H1 (cell line): ENCODE data around the gene SIRT3. TPM values are rescaled to one million over a fixed set of nuclear protein-coding genes. Genes with fewer than 3 reads are reported as not detected.

ENCODE experiments used
- CTCF ChIA-PET: fragments of 300-600 bp; sonication (Branson Sonifier 250); formaldehyde crosslinking; loops from one replicate; lab custom pipeline; 2021; ENCODE audit not compliant: partially characterized antibody; lab: Charles Lee
- POLR2A ChIA-PET: fragments of 300-600 bp; sonication (Branson Sonifier 250); formaldehyde crosslinking; loops from one replicate; lab custom pipeline; 2021; ENCODE audit warnings: inconsistent platforms; ENCODE audit not compliant: partially characterized antibody; lab: Charles Lee
- DNase-seq, 2 experiments: peaks; one replicate each; pipeline versions ENCODE4 v3.0.0 to v3.0.0-alpha.2; 2010 to 2022; ENCODE audit warnings: low spot score in 2 of 2, low read depth in 1 of 2, mixed read lengths in 1 of 2
- FAIRE-seq: peaks from 2 replicates; lab custom pipeline; 2011; peaks lifted over from hg19 to GRCh38; lab: Jason Lieb, UNC
- H2AFZ ChIP-seq: 2 replicates; pipeline ENCODE4 v1.8.1; 2012; ENCODE audit warnings: low read length, inconsistent platforms
- H2AK5ac ChIP-seq: 2 replicates; pipeline ENCODE4 v1.6.1; 2013; ENCODE audit warnings: low read depth, low read length
- H2BK120ac ChIP-seq: replicated peaks from 2 replicates; pipeline ENCODE3; 2013; ENCODE audit warnings: low read depth, low read length, inconsistent platforms
- H2BK12ac ChIP-seq: 2 replicates; pipeline ENCODE4 v1.6.1; 2013; ENCODE audit warnings: low read depth, low read length
- H2BK15ac ChIP-seq: 2 replicates; pipeline ENCODE4 v1.6.1; 2013; ENCODE audit warnings: low read length
- H2BK20ac ChIP-seq: 2 replicates; pipeline ENCODE4 v1.6.1; 2013; ENCODE audit warnings: low read length
- H2BK5ac ChIP-seq: 2 replicates; pipeline ENCODE4 v1.6.1; 2013; ENCODE audit warnings: low read depth, low read length
- H3K14ac ChIP-seq: 2 replicates; pipeline ENCODE4 v1.6.1; 2013; ENCODE audit warnings: inconsistent platforms; ENCODE audit not compliant: insufficient read length
- H3K18ac ChIP-seq: 2 replicates; pipeline ENCODE4 v1.6.1; 2013; ENCODE audit warnings: low read length; ENCODE audit errors: extremely low read depth
- H3K23ac ChIP-seq: 2 replicates; pipeline ENCODE4 v1.6.1; 2013; ENCODE audit warnings: inconsistent platforms; ENCODE audit not compliant: insufficient read length
- H3K23me2 ChIP-seq: 2 replicates; pipeline ENCODE4 v1.6.1; 2013; ENCODE audit warnings: low read depth, low read length
- H3K27ac ChIP-seq: 2 replicates; pipeline ENCODE4 v1.6.1; 2011; ENCODE audit warnings: low read depth, low read length, inconsistent platforms
- H3K27me3 ChIP-seq, 4 experiments: replicated peaks in 1 of 4; 1 replicate in 1 of 4; 2 replicates in 3 of 4; pipeline versions ENCODE4 v1.6.1 to v1.8.1; 2011 to 2013; ENCODE audit warnings: low read length in 3 of 4, mild to moderate bottlenecking in 3 of 4, inconsistent platforms in 2 of 4, mixed read lengths in 2 of 4, moderate library complexity in 1 of 4; ENCODE audit not compliant: control insufficient read depth in 3 of 4, insufficient read depth in 3 of 4; ENCODE audit errors: extremely low read depth in 1 of 4
- H3K36me3 ChIP-seq, 4 experiments: 2 replicates each; pipeline versions ENCODE4 v1.6.1 to v1.8.1; 2011 to 2013; ENCODE audit warnings: mild to moderate bottlenecking in 4 of 4, low read length in 3 of 4, moderate library complexity in 2 of 4, control low read depth in 1 of 4, inconsistent platforms in 1 of 4; ENCODE audit not compliant: insufficient read depth in 4 of 4, control insufficient read depth in 2 of 4
- H3K4ac ChIP-seq: replicated peaks from 2 replicates; pipeline ENCODE3; 2013; ENCODE audit warnings: low read length, low read depth, mixed read lengths, inconsistent platforms; ENCODE audit not compliant: insufficient read length
- H3K4me1 ChIP-seq, 4 experiments: replicated peaks in 1 of 4; 1 replicate in 1 of 4; 2 replicates in 3 of 4; pipeline versions ENCODE4 v1.6.1 to v1.8.1; 2011 to 2013; ENCODE audit warnings: low read length in 3 of 4, inconsistent platforms in 2 of 4, mixed read lengths in 1 of 4; ENCODE audit not compliant: insufficient read depth in 4 of 4, control insufficient read depth in 3 of 4
- H3K4me2 ChIP-seq, 2 experiments: 2 replicates each; pipeline versions ENCODE4 v1.6.1 to v1.8.1; 2011 to 2013; ENCODE audit warnings: low read depth in 2 of 2, low read length in 2 of 2, control low read depth in 1 of 2, inconsistent platforms in 1 of 2, mild to moderate bottlenecking in 1 of 2; ENCODE audit not compliant: insufficient read depth in 1 of 2
- H3K4me3 ChIP-seq, 4 experiments: fragments of 200-600, 300-600 bp in 1 of 4; sonication (generic), shearing (Covaris generic), sonication (Bioruptor Twin) in 1 of 4; 2 replicates each; pipeline versions ENCODE4 v1.5.1 to v1.8.1; 2011 to 2016; ENCODE audit warnings: low read length in 4 of 4, low read depth in 3 of 4, control low read depth in 2 of 4, inconsistent platforms in 2 of 4, mild to moderate bottlenecking in 2 of 4, mixed read lengths in 1 of 4, moderate library complexity in 1 of 4; ENCODE audit not compliant: insufficient read depth in 2 of 4; ENCODE audit errors: extremely low read depth in 1 of 4
- H3K56ac ChIP-seq: replicated peaks from 2 replicates; pipeline ENCODE3; 2013; ENCODE audit warnings: low read depth, mild to moderate bottlenecking, mixed read lengths, low read length, inconsistent platforms; ENCODE audit not compliant: insufficient read length
- H3K79me1 ChIP-seq: 2 replicates; pipeline ENCODE4 v1.6.1; 2013; ENCODE audit warnings: low read depth, low read length, control low read depth
- H3K79me2 ChIP-seq, 2 experiments: 2 replicates each; pipeline versions ENCODE4 v1.6.1 to v1.8.1; 2012 to 2013; ENCODE audit warnings: low read length in 2 of 2, mild to moderate bottlenecking in 2 of 2, inconsistent platforms in 1 of 2; ENCODE audit not compliant: insufficient read depth in 2 of 2, control insufficient read depth in 1 of 2
- H3K9ac ChIP-seq, 4 experiments: replicated peaks in 1 of 4; 1 replicate in 1 of 4; 2 replicates in 3 of 4; pipeline versions ENCODE4 v1.6.1 to v1.8.1; 2011 to 2013; ENCODE audit warnings: low read depth in 3 of 4, low read length in 3 of 4, control low read depth in 2 of 4, mild to moderate bottlenecking in 2 of 4, moderate library complexity in 2 of 4, inconsistent platforms in 1 of 4; ENCODE audit errors: extremely low read depth in 1 of 4
- H3K9me3 ChIP-seq, 2 experiments: 2 replicates each; pipeline versions ENCODE4 v1.6.1 to v1.8.1; 2012 to 2013; ENCODE audit warnings: mild to moderate bottlenecking in 2 of 2, moderate library complexity in 2 of 2, control low read depth in 1 of 2, inconsistent platforms in 1 of 2, low read depth in 1 of 2, low read length in 1 of 2, mixed read lengths in 1 of 2; ENCODE audit not compliant: insufficient read depth in 2 of 2
- H4K20me1 ChIP-seq, 2 experiments: replicated peaks in 1 of 2; 2 replicates each; pipeline versions ENCODE3 to v1.8.1; 2011 to 2013; ENCODE audit warnings: inconsistent platforms in 2 of 2, low read length in 2 of 2, mild to moderate bottlenecking in 1 of 2; ENCODE audit not compliant: insufficient read depth in 2 of 2, control insufficient read depth in 1 of 2
- H4K5ac ChIP-seq: 2 replicates; pipeline ENCODE4 v1.6.1; 2013; ENCODE audit warnings: low read length, low read depth, mixed read lengths, inconsistent platforms; ENCODE audit not compliant: insufficient read length
- H4K8ac ChIP-seq: 2 replicates; pipeline ENCODE4 v1.8.0; 2013; ENCODE audit warnings: mild to moderate bottlenecking, moderate library complexity, low read length, inconsistent platforms; ENCODE audit not compliant: insufficient read depth; ENCODE audit errors: extremely low read depth
- H4K91ac ChIP-seq: replicated peaks from 2 replicates; pipeline ENCODE3; 2013; ENCODE audit warnings: low read length, mixed read lengths, inconsistent platforms; ENCODE audit not compliant: insufficient read length
- CBX8 ChIP-seq: fragments of 300-800, 300-1000 bp; sonication (generic); IDR thresholded peaks from 2 replicates; pipeline ENCODE4 v1.7.1; 2016; ENCODE audit warnings: low read depth, low read length, borderline replicate concordance
- CTBP2 ChIP-seq: IDR thresholded peaks from 2 replicates; pipeline ENCODE4 v1.7.0; 2011; ENCODE audit warnings: borderline replicate concordance, mild to moderate bottlenecking, moderate library complexity, mixed read lengths, low read length; ENCODE audit not compliant: insufficient read depth, insufficient read length
- CTCF ChIP-seq, 3 experiments: IDR thresholded peaks; 1 replicate in 2 of 3; 2 replicates in 1 of 3; pipeline versions ENCODE4 v1.5.1 to v1.6.1; 2011; ENCODE audit warnings: low read length in 3 of 3, mild to moderate bottlenecking in 3 of 3, inconsistent platforms in 2 of 3, low read depth in 1 of 3, moderate library complexity in 1 of 3; ENCODE audit not compliant: insufficient read depth in 1 of 3; ENCODE audit errors: control extremely low read depth in 1 of 3
- EP300 ChIP-seq, 2 experiments: IDR thresholded peaks; 1 replicate in 1 of 2; 2 replicates in 1 of 2; pipeline ENCODE4 v1.6.1; 2011 to 2012; ENCODE audit warnings: low read depth in 2 of 2, low read length in 2 of 2, mild to moderate bottlenecking in 2 of 2, borderline replicate concordance in 1 of 2, inconsistent platforms in 1 of 2, moderate library complexity in 1 of 2
- EZH2 ChIP-seq: fragments of 200-600 bp; sonication (generic); IDR thresholded peaks from 2 replicates; pipeline ENCODE4 v1.7.1; 2012; ENCODE audit warnings: low read depth, mild to moderate bottlenecking, moderate library complexity, low read length, inconsistent platforms; ENCODE audit not compliant: severe bottlenecking
- GABPA ChIP-seq: IDR thresholded peaks from 2 replicates; pipeline ENCODE4 v1.6.1; 2011; ENCODE audit warnings: mild to moderate bottlenecking, low read length, moderate library complexity, borderline replicate concordance; ENCODE audit not compliant: insufficient read depth
- NRF1 ChIP-seq: IDR thresholded peaks from 2 replicates; pipeline ENCODE4 v1.6.1; 2011; ENCODE audit warnings: mild to moderate bottlenecking, low read depth, low read length, improper control_type of control experiment
- SP4 ChIP-seq: IDR thresholded peaks from 2 replicates; pipeline ENCODE4 v1.6.1; 2012; ENCODE audit warnings: low read length, inconsistent platforms
- SUZ12 ChIP-seq: fragments of 200-600 bp; sonication (generic); IDR thresholded peaks from 2 replicates; pipeline ENCODE4 v1.6.1; 2012; ENCODE audit warnings: mild to moderate bottlenecking, inconsistent platforms, low read length, moderate library complexity, mixed read lengths
- TEAD4 ChIP-seq: IDR thresholded peaks from 2 replicates; pipeline ENCODE4 v1.6.1; 2012; ENCODE audit warnings: low read depth, low read length, inconsistent platforms, mixed read lengths
- WGBS, 2 experiments: shearing (Covaris generic) in 1 of 2; methylation state at CpG; one replicate each; pipeline versions ENCODE4 v1.1.6 to v1.1.7; 2013 to 2015; ENCODE audit warnings: low lambda C conversion rate in 2 of 2, mixed read lengths in 2 of 2, inconsistent platforms in 1 of 2, low coverage in 1 of 2, missing lambda C conversion rate in 1 of 2; ENCODE audit not compliant: insufficient replicate concordance in 2 of 2, insufficient coverage in 1 of 2, insufficient read length in 1 of 2; ENCODE audit errors: extremely low coverage in 1 of 2, missing lambda C conversion rate in 1 of 2; 5-methylcytosine and 5-hydroxymethylcytosine counted together
- polyA plus RNA-seq, 7 experiments: library from polyadenylated mRNA; depleted of rRNA in 3 of 7; stranded (reverse) in 5 of 7; unstranded in 2 of 7; fragments of >200 nt in 5 of 7; fragments of 200-250 nt in 2 of 7; gene quantifications; 1 replicate in 5 of 7; 2 replicates in 1 of 7; 4 replicates in 1 of 7; pipeline versions ENCODE4 v1.2.1 to v1.2.3, GENCODE V29; 2011 to 2013; ENCODE audit warnings: missing spikeins in 2 of 7, mixed read lengths in 2 of 7
- total RNA-seq: library from RNA; stranded (reverse); fragmentation: NEBNext Ultra II Directional; extraction: Animal tissue kit (Norgen Biotek cat#: 25700); gene quantifications from 2 replicates; pipeline ENCODE4 v1.2.1, GENCODE V29; 2021

SIRT3 gene
- total and polyA plus RNA-seq, 2 of the 8 experiments (the other 6 are each of a cell fraction or from before 2014, with no cell fraction given) = 14.3 to 21.6 TPM

GRCh38 chr11:223884-224283, 12.3 kb downstream of the SIRT3 start:
- no peaks in the 10 kb centered on the region for H4K20me1 ChIP-seq
- no peaks in the 10 kb centered on the region; a peak in 2 of 8 replicates for H3K36me3 ChIP-seq
- POLR2A ChIA-PET = interaction anchor here (1.5 to 1.6 kb wide), 2 partner anchors 8 to 15 kb away, joined by 4 to 6 read pairs; no protein-coding TSS in a partner anchor
- peaks cover 0 to 7% of the 10 kb centered on the region in 2 experiments; a peak in 1 of 4 replicates for H3K79me2 ChIP-seq
- no peak overlapping the region for H2BK15ac ChIP-seq
- TF ChIP-seq TEAD4 = no peak
- TF ChIP-seq GABPA = no peak
- TF ChIP-seq NRF1 = no peak
- TF ChIP-seq CTCF (IDR thresholded peaks at IDR 0.05; ENCODE audit: control extremely low read depth in 1 of 3, insufficient read depth in 1 of 3, low read depth in 1 of 3, low read length in 3 of 3) = no peak
- no peak for TF ChIP-seq EP300 (IDR thresholded peaks at IDR 0.05; ENCODE audit: borderline replicate concordance in 1 of 2, low read depth in 2 of 2, low read length in 2 of 2)
- no peak for TF ChIP-seq SP4
- TF ChIP-seq SUZ12 = no peak
- no peak for TF ChIP-seq CTBP2
- TF ChIP-seq EZH2 = no peak
- TF ChIP-seq CBX8 = no peak
- TF ChIP-seq, all 59 proteins: peak for 0
- H3K4me1 ChIP-seq = no peaks in the 10 kb centered on the region
- no peaks in the 10 kb centered on the region for H3K23me2 ChIP-seq
- no peak overlapping the region for H4K5ac ChIP-seq
- H3K23ac ChIP-seq = no peak overlapping the region
- H3K56ac ChIP-seq = no peak overlapping the region
- H3K9me3 ChIP-seq = no peaks in the 10 kb centered on the region
- no peaks in the 10 kb centered on the region; the same call in 1 of the 2 replicates for H3K79me1 ChIP-seq
- no peak overlapping the region for H4K91ac ChIP-seq
- no peak overlapping the region for H3K4ac ChIP-seq
- no peak overlapping the region for H2BK120ac ChIP-seq
- H3K27ac ChIP-seq = no peak overlapping the region
- no peak overlapping the region for H2BK5ac ChIP-seq
- H3K18ac ChIP-seq = no peak overlapping the region
- H2BK20ac ChIP-seq = no peak overlapping the region
- no peaks in the 10 kb centered on the region for H3K27me3 ChIP-seq
- H3K14ac ChIP-seq = no peak overlapping the region
- no peak overlapping the region for H3K9ac ChIP-seq
- WGBS, 2 experiments = 93% methylated on average over 7 of the region's 9 CpGs; no CpG with 5 or more reads in 1 of the 2 experiments
- CTCF ChIA-PET = interaction anchor here (1.3 to 1.4 kb wide), 2 partner anchors 27 to 192 kb away, joined by 3 to 5 read pairs; no protein-coding TSS in a partner anchor
- H2AK5ac ChIP-seq = no peak overlapping the region
- no peak overlapping the region for H2BK12ac ChIP-seq
- H2AFZ ChIP-seq = no peak overlapping the region
- no peak overlapping the region for H3K4me2 ChIP-seq
- no peak overlapping the region for H3K4me3 ChIP-seq
- no peak for DNase-seq
- H4K8ac ChIP-seq = no peak overlapping the region
- FAIRE-seq = no peak
